ENCODE data around the gene EIF5.
A peak's percentile ranks its signal among the peaks of the same experiment; 100 is the strongest.
"Not testable (repeated sequence)": the region's sequence is repeated elsewhere in the genome, so short reads cannot be mapped to it uniquely, and the experiment has no call there.

EIF5 gene

DNA sequence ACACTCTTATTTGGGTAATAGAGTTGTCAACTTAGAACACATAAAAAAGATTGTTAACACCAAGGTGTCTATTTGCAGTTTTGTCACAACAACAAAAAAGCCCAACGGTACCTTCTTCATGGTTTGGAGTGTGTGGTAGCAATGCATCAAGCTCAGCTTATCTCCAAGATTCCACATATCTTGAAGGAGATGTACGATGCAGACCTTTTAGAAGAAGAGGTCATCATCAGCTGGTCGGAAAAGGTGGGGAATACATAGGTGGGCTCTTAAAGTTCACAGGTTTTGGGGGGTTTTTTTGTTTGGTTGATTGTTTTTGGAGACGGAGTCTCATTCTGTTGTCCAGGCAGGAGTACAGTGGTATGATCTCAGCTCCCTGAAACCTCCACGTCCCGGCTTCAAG lies 5.5 kb downstream of the EIF5 start:
- DNase-seq: no peak

DNA sequence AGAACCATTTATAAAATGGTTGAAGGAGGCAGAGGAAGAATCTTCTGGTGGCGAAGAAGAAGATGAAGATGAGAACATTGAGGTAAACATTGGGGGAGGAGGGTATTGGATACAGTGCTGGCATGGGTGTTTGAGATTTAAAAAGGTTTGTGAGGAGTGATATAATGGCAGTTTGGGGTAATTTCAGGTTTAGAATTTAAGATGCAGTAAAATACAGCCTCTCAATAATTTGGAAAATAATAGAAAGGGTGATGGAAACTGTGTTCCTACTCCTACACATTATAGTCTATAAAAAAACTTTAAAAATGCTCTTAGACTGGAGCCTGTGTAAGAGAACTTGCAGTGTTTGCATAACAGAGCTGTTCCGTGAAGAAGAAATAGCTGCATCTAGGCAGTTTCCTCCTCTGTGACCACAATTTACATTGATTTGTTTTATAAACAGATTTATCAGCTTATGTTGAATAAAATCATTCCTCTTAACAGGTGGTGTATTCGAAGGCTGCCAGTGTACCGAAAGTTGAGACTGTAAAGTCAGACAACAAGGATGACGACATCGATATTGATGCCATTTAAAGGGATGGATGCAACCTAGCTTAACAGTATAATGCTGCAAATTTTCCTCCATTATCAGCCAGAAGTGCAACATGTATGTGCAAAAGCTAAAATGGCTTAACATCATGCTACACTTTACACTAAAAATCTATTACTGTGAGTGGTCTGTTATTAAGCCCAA lies 6.6 kb downstream of the EIF5 start:
- no peak for DNase-seq

DNA sequence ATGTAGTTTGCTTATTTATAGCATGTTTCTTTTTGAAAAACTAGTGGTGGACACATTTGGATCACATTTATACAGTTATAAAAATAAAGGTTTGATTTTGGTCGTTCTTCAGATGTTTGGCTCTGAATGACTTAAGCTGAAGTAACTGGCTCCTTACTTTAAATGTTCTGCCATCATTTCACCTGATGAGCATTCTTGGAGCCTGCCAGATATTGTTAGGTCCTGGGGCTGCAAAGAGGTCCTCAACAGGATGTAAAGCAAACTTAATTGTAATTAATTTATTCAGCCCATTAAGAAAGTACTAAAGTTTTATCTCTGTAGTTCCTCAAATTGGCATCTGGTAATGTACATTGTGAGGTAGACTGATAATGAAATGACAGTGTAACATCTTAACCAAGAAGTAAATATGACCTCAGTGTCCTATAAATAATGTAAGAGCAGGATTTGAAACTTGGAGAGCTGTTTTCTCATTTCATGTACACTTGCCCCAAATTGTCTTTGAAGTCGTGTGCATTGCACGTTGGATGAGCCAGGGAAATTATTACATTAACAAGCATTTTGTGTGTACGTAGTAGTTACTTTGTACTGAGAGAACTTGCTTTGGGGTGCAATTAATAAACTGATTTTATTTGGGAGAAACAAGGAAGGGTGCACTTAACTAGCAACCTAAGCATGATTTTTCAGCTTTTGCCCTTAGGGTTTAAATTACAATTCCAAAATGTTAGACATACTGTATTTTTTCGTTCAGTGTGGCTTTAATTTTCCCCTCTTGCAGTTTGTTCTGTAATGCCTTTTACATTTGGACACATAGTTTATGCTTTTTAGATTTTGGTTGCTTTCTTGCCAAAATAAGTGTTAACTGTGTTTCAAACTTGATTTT lies 7.5 kb downstream of the EIF5 start:
- DNase-seq: no peak

DNA sequence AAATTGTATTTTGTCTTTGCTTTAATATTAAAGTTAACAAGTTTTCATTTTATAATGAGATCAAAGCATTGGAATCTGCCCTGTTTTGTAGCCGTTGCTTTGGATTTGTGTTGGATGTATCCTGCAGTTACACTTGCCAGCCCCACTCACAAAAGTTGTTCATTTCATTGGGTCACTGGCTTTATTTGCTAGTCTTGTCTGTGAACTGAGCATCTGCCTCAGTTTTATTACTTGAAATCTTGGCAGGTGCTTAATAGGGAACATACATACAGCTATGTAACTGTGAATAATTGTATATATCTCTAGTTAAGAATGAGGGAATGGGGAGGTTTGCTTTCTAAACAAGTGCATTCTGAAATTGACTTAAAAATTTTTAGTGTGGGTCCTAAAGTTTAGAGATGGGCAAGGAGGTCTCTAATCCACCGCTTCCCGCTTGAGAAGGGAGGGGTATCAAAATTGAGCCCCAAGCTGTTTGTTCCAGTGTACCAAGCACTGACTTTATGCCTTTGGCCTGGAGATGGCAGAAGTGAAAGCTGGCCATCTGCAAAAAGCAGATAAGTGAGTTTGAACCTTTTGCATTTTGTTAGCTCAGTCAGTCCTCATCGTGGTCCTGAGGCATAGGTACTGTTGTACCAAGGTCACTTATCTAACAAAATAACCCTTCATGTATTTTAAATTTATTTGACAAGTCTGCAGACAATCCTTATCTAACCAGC lies 9.3 kb downstream of the EIF5 start:
- DNase-seq: no peak

DNA sequence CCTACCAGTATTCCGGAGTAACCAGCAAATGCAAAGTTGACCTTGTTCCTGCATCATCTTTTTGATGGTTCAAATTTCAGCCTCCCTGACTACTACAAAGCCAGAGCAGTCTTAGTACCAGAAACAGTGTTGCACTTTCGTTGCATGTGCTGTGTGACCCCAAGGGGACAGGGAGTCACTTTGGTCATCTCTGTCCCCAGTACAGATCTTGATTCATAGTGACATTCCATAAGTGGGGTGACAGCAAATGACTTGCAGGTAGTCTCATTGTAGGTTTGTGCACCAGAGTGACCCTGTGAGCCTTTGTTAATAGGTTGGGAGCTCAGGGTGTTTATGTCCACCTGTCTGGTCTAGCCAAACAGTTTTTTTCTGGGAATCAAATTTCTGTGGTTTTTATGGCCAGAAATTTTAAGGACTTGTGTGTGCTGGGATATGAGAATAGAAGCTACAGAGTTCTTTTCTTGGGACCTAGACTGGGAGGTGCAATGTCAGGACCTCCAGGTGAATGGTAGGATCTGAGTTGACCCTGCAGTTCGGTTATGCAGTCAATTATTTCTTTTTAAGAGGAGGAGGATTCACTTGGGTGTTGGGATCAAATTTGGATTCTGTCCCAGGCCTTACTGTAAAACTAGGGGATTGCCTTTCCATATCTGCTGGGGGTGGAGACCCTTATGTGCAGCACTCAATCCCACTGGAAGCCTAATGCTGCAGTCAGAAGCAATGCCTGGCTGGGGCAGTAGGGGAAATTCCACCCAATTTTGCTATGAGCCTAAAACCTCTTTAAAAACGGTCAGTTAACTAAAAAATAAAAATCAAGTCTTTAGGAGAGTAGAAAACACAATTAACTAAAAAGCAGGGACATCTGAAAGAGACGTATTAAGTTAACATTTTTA lies 10.1 kb downstream of the EIF5 start:
- DNase-seq: peak; percentile 15

DNA sequence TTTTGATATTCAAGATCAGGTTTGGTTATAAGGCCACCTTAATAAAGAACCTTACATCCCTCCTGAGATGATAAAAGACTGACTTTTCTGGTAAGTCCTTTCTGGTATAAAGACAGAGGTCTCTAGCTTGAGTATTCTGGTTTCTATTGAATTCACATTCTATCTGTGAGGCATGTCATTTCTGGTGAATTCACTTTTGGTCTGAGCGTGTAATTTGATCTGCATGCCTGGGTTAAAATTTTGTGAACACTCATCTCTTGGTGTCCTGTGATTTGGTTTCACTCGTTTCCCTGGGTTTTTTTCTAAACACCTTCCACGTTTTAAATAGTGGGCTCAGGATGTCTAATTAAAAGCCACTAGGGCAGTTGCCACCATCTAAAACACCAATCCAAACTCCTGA lies 12.2 kb downstream of the EIF5 start:
- DNase-seq: no peak

DNA sequence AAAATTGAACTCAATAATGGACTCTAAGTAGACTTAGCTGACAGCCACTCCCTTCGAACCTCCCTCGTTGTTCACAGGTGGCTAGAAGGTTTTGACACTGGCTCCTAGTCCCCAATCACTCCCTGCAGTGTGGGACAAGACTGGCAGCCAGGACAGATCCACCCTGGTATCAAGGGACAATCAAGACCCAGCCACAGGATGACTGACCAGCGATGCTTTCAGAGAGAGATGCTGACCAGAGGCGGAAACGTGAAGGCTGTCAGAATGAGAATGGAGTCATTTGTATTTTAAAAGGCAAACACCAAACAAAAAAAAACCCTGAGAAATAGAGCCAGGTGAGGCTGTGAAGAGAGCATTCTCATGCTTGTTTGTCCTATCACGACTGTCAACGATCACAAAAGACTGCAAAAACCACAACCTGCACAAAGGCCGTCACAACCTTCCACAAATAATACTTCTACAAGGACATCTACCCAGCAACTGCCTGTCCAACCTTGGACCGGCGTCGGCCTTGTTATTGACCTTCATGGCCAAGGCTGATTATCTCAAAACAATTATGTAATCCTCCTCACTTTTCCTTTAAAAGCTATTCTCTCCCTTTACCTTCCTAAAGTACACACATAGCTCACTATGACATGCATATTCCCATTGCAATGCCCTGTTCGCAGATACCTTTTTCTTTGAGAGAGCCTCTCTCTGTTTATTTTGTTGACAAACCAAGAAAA lies 13.2 kb downstream of the EIF5 start:
- no peak for DNase-seq

DNA sequence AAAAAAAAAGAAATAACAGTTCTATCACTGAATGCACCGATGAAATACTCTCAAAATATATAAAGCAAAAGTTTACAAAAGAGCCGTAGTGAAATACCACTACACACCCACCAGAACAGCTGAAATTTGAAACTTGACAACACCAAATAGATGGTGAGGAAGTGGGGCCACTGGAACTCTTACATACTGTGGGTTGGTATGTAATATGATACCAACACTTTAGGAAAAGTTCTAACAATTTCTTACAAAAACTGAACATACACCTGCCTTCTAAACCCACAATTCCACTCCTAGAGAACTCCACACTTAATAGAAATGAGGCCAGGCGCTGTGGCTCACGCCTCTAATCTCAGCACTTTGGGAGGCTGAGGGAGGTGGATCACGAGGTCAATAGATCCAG lies 14.1 kb downstream of the EIF5 start:
- no peak for DNase-seq

DNA sequence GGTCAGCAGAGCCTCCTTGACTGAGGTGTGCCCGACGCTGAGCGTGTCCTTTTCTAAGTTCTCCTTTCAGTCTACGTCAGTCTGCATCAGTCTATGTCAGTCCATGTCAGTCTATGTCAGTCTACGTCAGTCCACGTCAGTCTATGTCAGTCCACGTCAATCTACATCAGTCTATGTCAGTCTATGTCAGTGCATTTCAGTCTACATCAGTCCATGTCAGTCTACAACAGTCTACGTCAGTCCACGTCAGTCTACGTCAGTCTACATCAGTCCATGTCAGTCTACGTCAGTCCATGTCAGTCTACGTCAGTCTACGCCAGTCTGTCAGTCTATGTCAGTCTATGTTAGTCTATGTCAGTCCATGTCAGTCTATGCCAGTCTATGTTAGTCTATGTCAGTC lies 15.9 kb downstream of the EIF5 start:
- no peak for DNase-seq

DNA sequence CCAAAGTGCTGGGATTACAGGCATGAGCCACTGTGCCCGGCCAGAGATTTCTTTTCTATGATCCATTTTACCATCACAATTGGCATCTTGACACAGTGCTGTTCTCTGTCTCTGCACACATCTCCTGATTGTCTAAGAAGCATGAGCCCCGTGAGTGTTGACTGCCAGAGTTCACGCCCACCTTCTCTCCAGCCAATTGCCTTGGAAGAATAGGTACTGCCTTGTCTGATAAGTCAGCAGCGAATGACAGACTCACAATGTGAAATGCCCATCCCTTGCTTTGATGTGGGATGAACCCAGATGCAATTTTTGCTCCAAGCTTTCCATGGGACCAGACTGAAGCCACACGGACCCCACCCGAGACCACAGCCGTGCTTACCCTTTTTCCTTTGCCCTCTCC lies 19.3 kb downstream of the EIF5 start:
- DNase-seq: peak; percentile 27

DNA sequence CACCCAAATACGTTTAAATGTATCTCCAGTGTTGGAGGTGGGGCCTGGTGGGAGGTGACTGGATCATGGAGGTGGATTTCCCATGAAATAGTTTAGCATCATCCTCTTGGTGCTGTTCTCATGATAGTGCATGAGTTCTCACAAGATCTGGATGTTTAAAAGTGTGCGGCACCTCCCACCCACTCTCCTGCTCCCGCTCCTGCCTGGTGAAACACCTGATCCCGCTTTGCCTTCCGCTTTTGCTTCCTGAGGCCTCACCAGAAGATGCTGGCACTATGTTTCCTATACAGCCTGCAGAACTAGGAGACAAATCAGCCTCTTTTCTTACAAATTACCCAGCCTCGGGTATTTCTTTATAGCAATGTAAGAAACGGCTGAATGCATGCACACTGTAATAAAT lies 20.1 kb downstream of the EIF5 start:
- DNase-seq: no peak

DNA sequence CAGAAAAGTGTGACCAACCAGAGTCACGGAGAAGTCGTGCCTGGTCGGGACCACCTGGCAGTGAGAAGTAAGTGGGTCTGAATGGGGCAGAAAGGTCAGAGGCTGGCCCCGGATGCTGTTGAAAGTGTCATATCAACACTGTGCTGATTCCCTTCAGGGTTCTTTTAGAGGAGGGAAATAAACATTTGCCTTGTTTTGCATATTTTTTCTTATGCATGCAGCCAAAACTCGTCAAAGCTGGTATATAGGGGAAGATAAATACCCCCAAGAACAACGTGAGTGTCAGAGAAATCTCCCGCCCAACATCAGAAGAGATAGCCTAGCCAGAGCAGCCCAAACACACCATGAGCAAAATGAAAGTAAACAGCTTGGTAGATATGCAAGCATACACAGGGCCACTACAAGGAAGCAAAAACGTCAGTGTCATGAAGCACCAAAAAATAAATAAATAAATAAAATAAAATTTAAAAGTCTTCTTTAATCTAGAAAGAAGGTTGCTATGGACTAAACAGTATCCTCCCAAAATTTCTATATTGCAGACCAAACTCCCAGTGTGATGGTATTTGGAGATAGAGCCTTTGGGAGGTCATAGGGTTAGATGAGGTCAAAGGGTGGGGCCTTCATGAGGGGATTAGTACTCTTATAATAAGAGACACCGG lies 22.1 kb downstream of the EIF5 start:
- no peak for DNase-seq

DNA sequence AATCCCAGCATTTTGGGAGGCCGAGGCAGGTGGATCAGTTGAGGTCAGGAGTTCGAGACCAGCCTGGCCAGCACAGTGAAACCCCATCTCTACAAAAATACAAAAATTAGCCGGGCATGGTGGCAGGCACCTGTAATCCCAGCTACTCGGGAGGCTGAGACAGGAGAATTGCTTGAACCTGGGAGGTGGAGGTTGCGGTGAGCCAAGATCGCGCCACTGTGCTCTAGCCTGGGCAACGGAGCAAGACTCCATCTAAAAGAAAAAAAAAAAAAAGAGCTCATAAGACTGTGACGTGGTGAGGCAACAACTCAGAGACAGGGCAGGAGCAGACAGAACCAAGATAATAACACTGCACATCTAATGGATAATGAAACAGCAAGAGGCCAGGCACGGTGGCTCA lies 23.5 kb downstream of the EIF5 start:
- DNase-seq: not testable (repeated sequence)

DNA sequence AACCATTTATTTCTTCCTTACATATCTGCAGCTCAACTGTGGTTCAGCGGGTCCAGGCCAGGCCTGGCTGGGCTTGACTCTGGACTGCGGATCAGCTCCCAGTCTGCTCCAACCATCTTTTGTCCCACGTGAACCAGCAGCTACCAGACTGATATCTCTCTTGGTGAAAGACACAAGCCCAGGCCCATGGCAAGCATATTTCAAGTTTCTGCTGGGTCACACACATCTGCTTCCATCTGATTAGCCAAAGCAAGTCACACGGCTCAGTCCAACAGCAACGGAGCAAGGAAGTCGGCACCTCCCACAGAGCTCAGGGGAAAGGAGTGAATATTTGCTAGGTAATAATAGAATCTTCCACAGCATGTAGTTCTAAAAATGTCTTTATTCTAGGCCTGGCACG lies 26.5 kb downstream of the EIF5 start:
- DNase-seq: no peak

DNA sequence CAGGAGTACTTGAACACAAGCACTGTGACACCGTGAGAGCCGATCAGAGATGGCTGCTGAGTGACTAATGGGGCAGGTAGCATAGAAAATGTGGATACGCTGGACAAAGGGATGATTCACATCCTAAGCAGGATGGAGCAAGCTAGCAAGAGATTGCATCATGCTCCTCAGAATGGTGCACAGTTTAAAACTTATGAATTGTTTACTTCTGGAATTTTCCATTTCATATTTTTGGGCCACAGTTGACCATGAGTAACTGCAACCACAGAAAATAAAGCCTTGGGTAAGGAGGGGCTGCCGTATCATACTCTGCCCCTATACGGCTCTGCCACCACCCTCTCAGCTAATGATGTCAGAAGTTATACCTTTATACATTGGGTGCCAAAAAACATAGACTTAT lies 27.8 kb downstream of the EIF5 start:
- DNase-seq: no peak

DNA sequence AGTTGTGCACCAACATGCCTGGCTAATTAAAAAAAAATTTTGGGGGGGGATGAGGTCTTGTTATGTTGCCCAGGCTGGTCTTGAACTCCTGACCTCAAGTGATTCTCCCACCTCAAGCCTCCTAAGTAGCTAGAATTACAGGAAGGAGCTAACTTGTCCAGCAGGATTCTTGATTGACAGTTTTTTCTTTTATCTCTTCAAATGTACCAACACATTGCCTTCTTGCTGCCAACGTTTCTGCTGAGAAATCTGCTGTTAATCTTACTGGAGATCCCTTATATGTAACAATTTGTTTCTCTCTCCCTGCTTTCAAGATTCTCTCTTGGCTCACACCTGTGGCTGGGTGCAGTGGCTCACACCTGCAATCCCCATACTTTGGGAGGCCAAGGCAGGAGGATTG lies 28.7 kb downstream of the EIF5 start:
- DNase-seq: no peak

DNA sequence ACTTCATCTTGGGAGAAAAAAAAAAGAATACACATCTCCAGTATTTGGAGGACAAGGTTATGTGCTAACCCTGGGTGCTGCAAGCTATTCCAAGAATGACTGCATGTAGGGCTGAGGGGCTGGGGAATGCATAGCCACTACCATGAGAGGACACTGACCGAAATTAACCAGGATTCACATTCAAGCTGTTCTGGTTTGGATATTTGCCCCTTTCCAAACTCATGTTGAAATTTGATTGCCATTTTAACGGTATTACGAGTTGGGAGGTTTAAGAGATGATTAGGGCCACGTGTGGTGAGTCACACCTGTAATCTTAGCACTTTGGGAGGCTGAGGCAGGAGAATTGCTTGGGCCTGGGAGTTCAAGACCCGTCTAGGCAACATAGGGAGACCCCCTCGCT lies 32.7 kb downstream of the EIF5 start:
- DNase-seq: no peak

DNA sequence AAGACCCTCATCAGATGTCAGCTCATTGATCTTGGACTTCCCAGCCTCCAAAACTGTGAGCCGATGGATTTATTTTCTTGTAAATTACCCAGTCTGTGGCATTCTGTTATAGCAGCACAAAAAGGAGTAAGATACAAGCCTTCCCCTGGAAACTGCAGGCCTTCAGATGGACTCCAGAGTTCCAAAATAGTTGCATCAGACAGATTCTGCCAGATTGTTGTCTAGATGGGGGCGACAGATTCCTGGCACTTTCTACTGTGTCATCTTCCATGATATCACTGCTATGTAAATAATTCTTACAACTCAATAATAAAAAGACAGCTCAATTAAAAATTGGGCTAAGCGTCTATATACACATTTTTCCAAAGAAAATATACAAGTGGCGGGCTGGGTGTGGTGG lies 34.0 kb downstream of the EIF5 start:
- DNase-seq: no peak

DNA sequence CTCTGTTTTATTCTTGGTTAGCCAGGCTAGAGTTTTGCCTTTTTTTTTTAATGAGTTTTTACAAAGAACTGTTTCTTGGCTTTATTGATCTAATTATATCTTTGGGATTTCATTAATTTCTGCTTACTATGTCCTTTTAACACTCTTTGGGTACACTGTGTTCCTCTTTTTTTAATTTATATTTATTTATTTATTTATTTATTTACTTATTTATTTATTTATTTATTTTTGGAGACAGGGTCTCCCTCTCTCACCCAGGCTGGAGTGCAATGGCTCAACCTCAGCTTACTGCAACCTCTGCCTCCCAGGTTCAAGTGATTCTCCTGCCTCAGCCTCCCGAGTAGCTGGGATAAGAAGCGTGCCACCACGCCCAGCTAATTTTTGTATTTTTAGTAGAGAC lies 36.0 kb downstream of the EIF5 start:
- DNase-seq: no peak

DNA sequence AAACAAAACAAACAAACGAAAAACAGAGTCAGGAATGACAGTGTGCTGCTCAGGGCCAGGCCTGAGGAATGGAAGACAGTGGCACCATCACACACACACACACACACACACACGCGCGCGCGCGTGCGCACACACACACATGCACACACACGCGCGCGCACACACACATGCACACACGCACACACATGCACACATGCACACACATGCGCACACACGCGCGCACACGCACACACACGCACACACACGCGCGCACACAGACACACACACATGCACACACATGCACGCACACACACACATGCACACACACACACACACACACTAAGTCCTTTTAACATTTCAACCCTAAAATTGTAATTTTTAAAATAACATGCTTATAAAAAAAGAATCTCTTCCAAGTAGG lies 38.0 kb downstream of the EIF5 start:
- DNase-seq: no peak

DNA sequence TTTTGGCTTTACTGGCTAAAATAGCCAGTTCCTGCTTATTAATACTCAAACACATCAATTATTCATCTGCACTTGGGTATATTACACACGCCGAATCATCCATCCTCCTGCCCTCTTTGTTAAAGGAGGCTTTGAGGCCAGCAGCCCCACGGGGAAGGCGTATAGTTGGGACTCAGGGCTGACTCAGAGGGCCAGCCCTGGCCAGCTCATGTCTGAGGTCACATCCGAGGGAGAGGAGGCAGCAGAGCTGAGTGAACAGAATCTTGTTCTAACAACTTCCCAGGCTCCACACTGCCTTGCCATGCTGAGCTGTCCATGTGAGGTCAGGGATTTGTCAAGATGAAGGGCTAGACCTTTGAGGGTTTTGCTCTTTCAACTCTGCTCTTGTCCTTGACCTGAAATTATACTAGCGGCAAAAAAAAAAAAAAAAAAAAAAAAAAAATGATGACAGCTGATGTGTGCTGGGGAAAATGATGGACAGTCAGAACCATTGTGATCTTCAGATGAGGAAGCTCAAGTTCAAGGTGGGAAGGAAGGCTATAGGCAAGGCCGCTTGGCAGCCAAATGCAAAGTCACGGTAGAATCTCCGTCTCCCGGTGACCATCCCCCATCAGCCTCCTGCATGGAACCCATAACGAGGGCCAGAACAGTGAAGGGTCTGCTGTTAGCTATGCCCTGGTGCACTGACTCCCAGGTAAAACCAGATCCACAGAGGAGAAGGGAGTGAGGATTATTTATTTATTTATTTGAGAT lies 38.7 kb downstream of the EIF5 start:
- DNase-seq: no peak
